HEK293T (cell line): ENCODE results near the gene CUTC.
"Not testable (repeated sequence)": the region's sequence is repeated elsewhere in the genome, so short reads cannot be mapped to it uniquely, and the experiment has no call there.

Source experiments
- CTCF ChIA-PET: fragments of 350-600 bp; formaldehyde crosslinking; extraction: SDS; loops from one replicate; lab custom pipeline; 2021; ENCODE audit warnings: antibody characterized with exemption, inconsistent platforms; lab: Yijun Ruan, JAX
- POLR2A ChIA-PET: fragments of 350-600 bp; formaldehyde crosslinking; extraction: SDS; loops from one replicate; lab custom pipeline; 2020; ENCODE audit warnings: antibody characterized with exemption, inconsistent platforms; lab: Yijun Ruan, JAX
- DNase-seq: peaks from one replicate; pipeline ENCODE4 v3.0.0; 2012; ENCODE audit warnings: mixed read lengths; ENCODE audit errors: extremely low spot score
- ARNT ChIP-seq: fragments of 450-650 bp; IDR thresholded peaks from 2 replicates; pipeline ENCODE4 v1.6.1; 2017; ENCODE audit warnings: mild to moderate bottlenecking
- BHLHE40 ChIP-seq: fragments of 450-650 bp; IDR thresholded peaks from 2 replicates; pipeline ENCODE4 v1.6.1; 2016; ENCODE audit warnings: mild to moderate bottlenecking, moderate library complexity, borderline replicate concordance
- CTBP1 ChIP-seq: fragments of 450-650 bp; IDR thresholded peaks from 2 replicates; pipeline ENCODE4 v1.6.1; 2016; ENCODE audit warnings: borderline replicate concordance
- ELF4 ChIP-seq: fragments of 450-650 bp; IDR thresholded peaks from 2 replicates; pipeline ENCODE4 v1.6.1; 2017; ENCODE audit warnings: antibody characterized with exemption
- FOXA1 ChIP-seq: fragments of 450-650 bp; IDR thresholded peaks from 2 replicates; pipeline ENCODE4 v1.6.1; 2016; ENCODE audit warnings: mild to moderate bottlenecking
- FOXK2 ChIP-seq: fragments of 450-650 bp; IDR thresholded peaks from 2 replicates; pipeline ENCODE4 v1.6.1; 2016; ENCODE audit warnings: mild to moderate bottlenecking
- FOXM1 ChIP-seq: fragments of 450-650 bp; IDR thresholded peaks from 2 replicates; pipeline ENCODE4 v1.6.1; 2017; ENCODE audit warnings: mild to moderate bottlenecking, borderline replicate concordance
- HDGF ChIP-seq: fragments of 450-650 bp; IDR thresholded peaks from 2 replicates; pipeline ENCODE4 v1.6.1; 2017; ENCODE audit warnings: antibody characterized with exemption, borderline replicate concordance
- L3MBTL2 ChIP-seq: fragments of 450-650 bp; conservative IDR thresholded peaks from 2 replicates; pipeline ENCODE4 v1.6.1; 2016; ENCODE audit warnings: mild to moderate bottlenecking
- LEF1 ChIP-seq: fragments of 450-650 bp; IDR thresholded peaks from 2 replicates; pipeline ENCODE4 v1.6.1; 2017; ENCODE audit warnings: mild to moderate bottlenecking, borderline replicate concordance
- NFRKB ChIP-seq: fragments of 450-650 bp; IDR thresholded peaks from 2 replicates; pipeline ENCODE4 v1.6.1; 2016; ENCODE audit warnings: mild to moderate bottlenecking, moderate library complexity
- SP1 ChIP-seq: fragments of 450-650 bp; IDR thresholded peaks from 2 replicates; pipeline ENCODE4 v1.6.1; 2017
- SUZ12 ChIP-seq: fragments of 450-650 bp; IDR thresholded peaks from 2 replicates; pipeline ENCODE4 v1.6.1; 2016; ENCODE audit warnings: mild to moderate bottlenecking
- TARDBP ChIP-seq: fragments of 450-650 bp; IDR thresholded peaks from 2 replicates; pipeline ENCODE4 v1.6.1; 2016
- ZNF384 ChIP-seq: fragments of 450-650 bp; IDR thresholded peaks from 2 replicates; pipeline ENCODE4 v1.6.1; 2016
- TF ChIP-seq, protein P1 (sequence below): fragments of 450-650 bp; IDR thresholded peaks from 2 replicates; pipeline ENCODE4 v1.6.1; 2016

CUTC gene

GRCh38 chr10:99714446-99714845 is 17.6 kb upstream of the CUTC start:
- ChIA-PET CTCF (interaction anchor here (1.1 kb wide), 1 partner anchor 154 kb away, joined by 3 read pairs; no protein-coding TSS in a partner anchor), POLR2A (no interaction called here)
- TF ChIP-seq NFRKB (no peak), ELF4 (no peak), BHLHE40 (no peak), FOXM1 (no peak), CTBP1 (no peak), TARDBP (no peak), FOXA1 (no peak), L3MBTL2 (no peak), HDGF (no peak), LEF1 (no peak), ARNT (no peak), SUZ12 (no peak), ZNF384 (no peak)
- DNase-seq: no peak

DNA sequence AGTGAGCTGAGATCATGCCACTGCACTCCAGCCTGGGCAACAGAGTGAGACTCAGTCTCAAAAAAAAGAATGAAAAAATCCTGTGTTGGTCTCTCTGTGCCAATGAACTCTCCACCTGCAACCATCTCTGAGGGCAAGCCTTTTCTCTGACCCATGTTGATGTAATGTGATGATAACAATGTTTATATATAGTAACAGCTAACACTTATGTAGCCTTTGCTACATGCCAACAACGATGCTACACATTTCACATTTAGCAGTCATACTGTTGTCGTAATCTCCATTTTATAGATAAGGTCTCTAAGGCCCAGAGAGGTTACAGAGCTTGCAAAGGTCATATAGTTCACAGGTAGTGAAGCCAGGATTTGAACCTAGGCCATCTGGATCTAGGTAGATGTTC is 11.6 kb upstream of the CUTC start:
- TF ChIP-seq SUZ12 (no peak), ZNF384 (no peak), L3MBTL2 (no peak), BHLHE40 (no peak), ARNT (no peak), NFRKB (no peak), FOXK2 (no peak), CTBP1 (no peak), HDGF (no peak), LEF1 (no peak)
- TF ChIP-seq, protein P1, sequence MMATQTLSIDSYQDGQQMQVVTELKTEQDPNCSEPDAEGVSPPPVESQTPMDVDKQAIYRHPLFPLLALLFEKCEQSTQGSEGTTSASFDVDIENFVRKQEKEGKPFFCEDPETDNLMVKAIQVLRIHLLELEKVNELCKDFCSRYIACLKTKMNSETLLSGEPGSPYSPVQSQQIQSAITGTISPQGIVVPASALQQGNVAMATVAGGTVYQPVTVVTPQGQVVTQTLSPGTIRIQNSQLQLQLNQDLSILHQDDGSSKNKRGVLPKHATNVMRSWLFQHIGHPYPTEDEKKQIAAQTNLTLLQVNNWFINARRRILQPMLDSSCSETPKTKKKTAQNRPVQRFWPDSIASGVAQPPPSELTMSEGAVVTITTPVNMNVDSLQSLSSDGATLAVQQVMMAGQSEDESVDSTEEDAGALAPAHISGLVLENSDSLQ: no peak
- no peak for DNase-seq
- ChIA-PET CTCF (interaction anchor here (0.6 to 1.4 kb wide), 2 partner anchors 9 to 49 kb away, joined by 3 to 7 read pairs; no protein-coding TSS in a partner anchor), POLR2A (interaction anchor here (3.7 kb wide), 1 partner anchor 12 kb away, joined by 14 read pairs; the partner anchor contains the start of genes COX15 and CUTC)

GRCh38 chr10:99730026-99730425 is 2.0 kb upstream of the CUTC start:
- ChIA-PET CTCF (no interaction called here), POLR2A (interaction anchor here (1.2 kb wide), 1 partner anchor 8 kb away, joined by 3 read pairs; no protein-coding TSS in a partner anchor)
- DNase-seq: no peak
- TF ChIP-seq ELF4: no peak
- no peak for TF ChIP-seq TARDBP
- TF ChIP-seq NFRKB: no peak
- TF ChIP-seq ARNT: no peak
- TF ChIP-seq SUZ12: no peak
- TF ChIP-seq, protein P1: no peak
- no peak for TF ChIP-seq L3MBTL2

DNA sequence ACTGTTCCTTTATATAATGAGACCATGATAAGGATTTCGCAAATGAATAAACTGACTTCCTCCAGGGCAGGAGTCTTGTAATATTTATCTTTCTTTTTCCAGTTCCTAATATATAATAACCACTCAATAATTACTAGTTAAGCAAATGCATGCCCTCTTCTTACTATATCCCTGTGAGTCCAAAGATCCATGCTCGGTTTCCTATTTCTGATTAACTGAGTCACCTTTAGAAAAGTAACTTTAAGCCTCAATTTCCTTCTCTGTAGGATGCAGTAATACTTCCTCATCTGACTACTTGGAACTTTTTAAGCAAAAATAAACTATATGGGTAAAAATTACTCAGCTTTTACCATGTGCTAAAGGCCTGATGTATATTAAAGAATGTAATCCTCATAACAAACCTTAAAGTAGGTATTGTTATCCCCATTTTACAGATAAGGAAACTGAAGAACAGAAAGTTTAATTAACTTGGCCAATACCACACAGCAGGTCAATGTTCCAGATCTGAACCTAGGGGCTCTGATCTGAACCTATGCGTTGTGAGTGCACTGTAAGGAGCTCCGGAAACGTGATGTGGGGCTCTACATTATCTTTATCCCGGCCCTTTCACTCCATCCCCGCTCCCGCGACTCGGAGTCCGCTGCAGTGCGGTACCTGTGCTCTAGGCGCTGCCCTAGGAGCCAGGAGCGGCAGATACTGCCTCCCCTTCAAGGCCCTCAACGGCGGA is 565 bp upstream of the CUTC start:
- DNase-seq: no peak
- CTCF ChIA-PET: interaction anchor here (0.5 to 1.8 kb wide), 5 partner anchors 9 to 114 kb away, joined by 3 to 5 read pairs (median 3); no protein-coding TSS in a partner anchor

DNA sequence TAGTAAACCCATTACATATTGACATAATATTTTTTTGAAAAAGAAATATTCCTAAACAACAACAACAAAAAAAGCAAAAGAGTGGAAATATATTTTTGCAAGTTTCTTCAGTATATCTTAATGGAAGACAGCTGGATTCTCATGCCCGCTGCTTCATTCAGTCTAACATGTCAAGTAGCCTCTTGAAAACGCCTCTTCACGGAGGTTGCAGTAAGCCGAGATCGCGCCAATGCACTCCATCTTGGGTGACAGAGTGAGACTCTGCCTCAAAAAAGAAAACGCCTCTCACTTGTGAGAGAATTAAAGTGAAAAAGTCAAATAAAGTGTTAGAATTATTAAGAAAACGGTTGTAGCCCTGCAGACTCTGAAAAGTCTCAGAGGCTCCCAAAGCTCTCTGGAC is 1.3 kb downstream of the CUTC start:
- CTCF ChIA-PET: interaction anchor here (1.2 to 1.8 kb wide), 2 partner anchors 10 to 112 kb away, joined by 4 read pairs; no protein-coding TSS in a partner anchor
- POLR2A ChIA-PET: interaction anchor here (3.6 kb wide), 1 partner anchor 113 kb away, joined by 32 read pairs; the partner anchor contains the start of gene SLC25A28
- no peak for DNase-seq
- TF ChIP-seq HDGF (no peak), NFRKB (no peak), ELF4 (no peak), SUZ12 (no peak), FOXM1 (no peak), TARDBP (no peak), BHLHE40 (no peak), LEF1 (no peak), FOXA1 (no peak), ARNT (no peak), SP1 (no peak), CTBP1 (no peak), FOXK2 (no peak), L3MBTL2 (no peak)
- TF ChIP-seq, protein P1: no peak

More for the DNA sequence above, 565 bp upstream of the CUTC start:
- POLR2A ChIA-PET: interaction anchor here (0.6 to 3.6 kb wide), 12 partner anchors 10 to 282 kb away, joined by 3 to 32 read pairs (median 4); partner anchors contain the start of genes ENTPD7 and SLC25A28
- TF ChIP-seq ELF4: no peak
- no peak for TF ChIP-seq ZNF384
- TF ChIP-seq SUZ12: no peak
- TF ChIP-seq FOXK2: no peak
- TF ChIP-seq FOXM1: no peak
- TF ChIP-seq BHLHE40: no peak
- TF ChIP-seq FOXA1: no peak
- TF ChIP-seq CTBP1: no peak
- TF ChIP-seq LEF1: no peak
- no peak for TF ChIP-seq L3MBTL2
- TF ChIP-seq SP1: no peak
- no peak for TF ChIP-seq HDGF
- TF ChIP-seq, protein P1: no peak
- TF ChIP-seq ARNT: no peak
- TF ChIP-seq NFRKB: no peak
- TF ChIP-seq TARDBP: no peak

DNA sequence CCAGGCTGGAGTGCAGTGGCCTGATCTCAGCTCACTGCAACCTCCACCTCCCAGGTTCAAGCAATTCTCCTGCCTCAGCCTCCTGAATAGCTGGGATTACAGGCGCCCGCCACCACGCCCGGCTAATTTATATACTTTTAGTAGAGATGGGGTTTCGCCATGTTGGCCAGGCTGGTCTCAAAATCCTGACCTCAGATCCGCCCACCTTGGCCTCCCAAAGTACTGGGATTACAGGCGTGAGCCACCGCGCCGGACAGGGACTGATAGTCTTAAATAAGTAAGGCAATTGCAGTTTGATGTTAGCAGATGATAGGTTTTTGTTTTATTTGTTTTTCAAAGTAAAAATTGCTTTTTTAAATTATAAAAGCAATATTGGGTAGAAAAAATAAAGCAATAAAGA is 2.1 kb downstream of the CUTC start:
- POLR2A ChIA-PET: interaction anchor here (3.6 kb wide), 1 partner anchor 114 kb away, joined by 32 read pairs; the partner anchor contains the start of gene SLC25A28
- CTCF ChIA-PET: not testable (repeated sequence)

More for the DNA sequence above, 2.1 kb downstream of the CUTC start:
- not testable (repeated sequence) for DNase-seq
